Measurements from ENCODE around the gene JUP. TPM values are rescaled to one million over a fixed set of nuclear protein-coding genes. Genes with fewer than 3 reads are reported as not detected.
"Not testable (repeated sequence)": the region's sequence is repeated elsewhere in the genome, so short reads cannot be mapped to it uniquely, and the experiment has no call there.

Gene JUP
- total RNA-seq, result 10 to 100 TPM; 22.2 to 40.3 (median 31.2) TPM
- 100 to 1,000 TPM; 231 to 494 (median 236) TPM for polyA plus RNA-seq

- TF ChIP-seq POLR2AphosphoS5 (IDR thresholded peaks at IDR 0.05) (peak; percentile 66 to 93 (median 92)), EP300 (IDR thresholded peaks at IDR 0.05) (no peak), POLR2A (IDR thresholded peaks at IDR 0.05) (peak; percentile 73 to 89)
- TF ChIP-seq, protein P1, sequence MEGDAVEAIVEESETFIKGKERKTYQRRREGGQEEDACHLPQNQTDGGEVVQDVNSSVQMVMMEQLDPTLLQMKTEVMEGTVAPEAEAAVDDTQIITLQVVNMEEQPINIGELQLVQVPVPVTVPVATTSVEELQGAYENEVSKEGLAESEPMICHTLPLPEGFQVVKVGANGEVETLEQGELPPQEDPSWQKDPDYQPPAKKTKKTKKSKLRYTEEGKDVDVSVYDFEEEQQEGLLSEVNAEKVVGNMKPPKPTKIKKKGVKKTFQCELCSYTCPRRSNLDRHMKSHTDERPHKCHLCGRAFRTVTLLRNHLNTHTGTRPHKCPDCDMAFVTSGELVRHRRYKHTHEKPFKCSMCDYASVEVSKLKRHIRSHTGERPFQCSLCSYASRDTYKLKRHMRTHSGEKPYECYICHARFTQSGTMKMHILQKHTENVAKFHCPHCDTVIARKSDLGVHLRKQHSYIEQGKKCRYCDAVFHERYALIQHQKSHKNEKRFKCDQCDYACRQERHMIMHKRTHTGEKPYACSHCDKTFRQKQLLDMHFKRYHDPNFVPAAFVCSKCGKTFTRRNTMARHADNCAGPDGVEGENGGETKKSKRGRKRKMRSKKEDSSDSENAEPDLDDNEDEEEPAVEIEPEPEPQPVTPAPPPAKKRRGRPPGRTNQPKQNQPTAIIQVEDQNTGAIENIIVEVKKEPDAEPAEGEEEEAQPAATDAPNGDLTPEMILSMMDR (IDR thresholded peaks at IDR 0.05), result peak in 3 of 4 experiments; percentile 15 to 40 (median 18)
- Histone ChIP-seq H3K27ac (peak within 1 kb of the TSS; percentile 64 to 78 (median 74)), H3K27me3 (peaks cover 15 to 37% (median 18%) of the 10 kb centered on the region in 3 donors), H3K36me3 (no peaks in the 10 kb centered on the region), H3K4me3 (peak within 1 kb of the TSS; percentile 45 to 64 (median 58)), H3K9me3 (no peaks in the 10 kb centered on the region), H3K4me1 (peaks cover 0 to 38% (median 18%) of the 10 kb centered on the region in 4 donors)
- DNase-seq, result peak; percentile 99
- WGBS, 2 donors, result 1% methylated on average over 79 of the region's 79 CpGs
- intact Hi-C loops (cut with DNase I), result no loop called here
These were observed at the start of gene JUP for GRCh38 chr17:41786227-41787020. Gene JUP (minus strand): TSS chr17:41786711. CDS start chr17:41771854, 14,857 bp downstream.

DNA sequence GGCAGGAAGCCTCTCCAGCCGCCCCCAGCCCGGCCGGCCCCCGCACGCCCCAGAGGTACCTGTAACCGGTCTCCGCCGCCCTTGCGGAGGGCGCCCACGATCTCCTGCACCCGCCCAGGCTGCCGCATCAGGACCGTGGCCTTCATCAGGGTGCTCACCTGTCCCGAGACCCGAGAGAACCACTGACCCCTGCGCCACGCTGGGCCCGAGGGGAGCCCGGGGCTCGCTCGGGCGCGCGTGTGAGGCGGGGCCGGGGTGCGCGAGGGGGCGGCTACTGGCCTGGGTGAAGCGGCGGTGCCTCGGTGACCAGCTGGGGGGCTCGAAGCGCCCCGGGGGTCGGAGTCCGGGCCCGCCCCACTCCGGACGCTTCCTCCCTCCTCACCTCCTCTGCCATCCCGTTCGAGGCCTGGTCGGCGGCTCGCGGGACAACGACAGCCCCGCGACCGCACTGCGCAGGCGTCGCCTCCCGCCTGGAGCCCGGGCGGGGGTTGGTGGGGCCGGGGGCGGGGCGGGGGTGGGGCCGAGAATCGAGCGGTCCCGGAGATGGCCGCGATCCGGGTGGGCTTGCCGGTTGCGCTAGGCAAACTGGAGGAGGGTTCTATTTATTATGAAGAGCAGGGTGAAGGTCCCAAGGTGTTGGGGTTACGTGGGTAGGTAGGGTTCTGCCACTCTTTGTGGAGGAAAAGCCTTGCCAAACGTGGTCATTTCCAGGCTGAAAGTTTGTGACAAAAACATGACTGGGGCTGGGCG, 49.5 kb upstream of the JUP start, which contains the start of gene NT5C3B:
TSS of gene NT5C3B (minus strand) at position 433 of the 750 bp plus-strand sequence. CDS start at position 394, 39 bp downstream.
- 1% methylated on average over 72 of the region's 72 CpGs for WGBS, 2 donors
- peak; percentile 82 for DNase-seq
- H3K27ac ChIP-seq, result peak within 1 kb of the TSS; percentile 77 to 91 (median 86)
- no peaks in the 10 kb centered on the region for H3K27me3 ChIP-seq
- intact Hi-C loops (cut with DNase I), result loop anchor here (2.0 kb wide), 1 partner anchor 23 kb away; the partner anchor contains the start of gene FKBP10
- H3K4me1 ChIP-seq, result peaks cover 0 to 17% (median 15%) of the 10 kb centered on the region in 4 donors
- H3K4me3 ChIP-seq, result peak within 1 kb of the TSS; percentile 68 to 97 (median 84)
- no peaks in the 10 kb centered on the region for H3K9me3 ChIP-seq
- TF ChIP-seq POLR2A (IDR thresholded peaks at IDR 0.05), result no peak
- TF ChIP-seq POLR2AphosphoS5 (IDR thresholded peaks at IDR 0.05), result peak; percentile 49 to 76 (median 62)
- H3K36me3 ChIP-seq, result peaks cover 4 to 28% (median 14%) of the 10 kb centered on the region in 4 donors

- peak overlapping the region; percentile 68 to 97 (median 84) for H3K4me3 ChIP-seq
- TF ChIP-seq POLR2AphosphoS5 (IDR thresholded peaks at IDR 0.05) (no peak), EP300 (IDR thresholded peaks at IDR 0.05) (no peak), POLR2A (IDR thresholded peaks at IDR 0.05) (no peak)
- TF ChIP-seq, protein P1 (IDR thresholded peaks at IDR 0.05), result no peak
- DNase-seq, result no peak
- H3K27ac ChIP-seq, result peak overlapping the region; percentile 77 to 91 (median 86)
- 21 to 30% methylated on average over 13 of the region's 13 CpGs for WGBS, 2 donors
- H3K36me3 ChIP-seq, result peaks cover 11 to 35% (median 19%) of the 10 kb centered on the region in 4 donors
- no peaks in the 10 kb centered on the region for H3K9me3 ChIP-seq
- H3K4me1 ChIP-seq, result peaks cover 0 to 17% (median 15%) of the 10 kb centered on the region in 4 donors
- intact Hi-C loops (cut with DNase I), result loop anchor here (2.0 kb wide), 1 partner anchor 23 kb away; the partner anchor contains the start of gene FKBP10
- no peaks in the 10 kb centered on the region for H3K27me3 ChIP-seq
These were observed 48.8 kb upstream of the JUP start for GRCh38 chr17:41835214-41835799.

GRCh38 chr17:41829961-41830360, 43.5 kb upstream of the JUP start:
- not testable (repeated sequence) for DNase-seq

DNA sequence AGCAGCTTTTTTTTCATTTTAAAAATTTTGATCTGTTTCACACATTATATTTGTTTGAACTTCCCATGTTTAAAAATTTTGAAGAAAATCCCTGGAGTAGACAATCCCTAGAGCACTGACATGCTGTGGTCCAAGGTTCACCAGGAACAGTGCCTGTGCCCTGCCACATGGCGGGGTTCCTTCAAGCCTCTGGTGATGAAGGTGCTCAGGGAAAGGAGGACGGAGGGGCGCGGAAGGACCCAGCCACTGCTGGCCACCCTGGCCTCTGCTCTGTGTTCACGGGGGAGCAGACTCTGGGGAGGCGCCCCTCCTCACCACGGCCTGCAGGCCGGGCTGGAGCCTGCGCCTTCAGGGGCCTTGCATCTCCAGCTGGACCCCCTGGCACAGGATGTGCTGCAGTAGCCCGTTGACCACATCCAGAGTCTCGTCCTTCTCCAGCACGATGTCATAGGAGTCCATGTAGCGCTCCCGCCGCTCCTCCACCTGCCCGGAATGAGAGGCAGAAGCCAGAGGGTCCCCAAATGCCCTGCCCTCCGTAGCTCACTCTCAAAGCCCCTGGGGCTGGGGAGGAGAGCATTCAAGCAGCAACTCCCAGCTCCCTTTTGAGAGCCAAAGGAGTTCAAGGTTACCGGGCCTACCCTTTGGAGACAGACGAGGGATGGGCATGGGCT, 38.8 kb upstream of the JUP start:
- H3K4me1 ChIP-seq, result peaks cover 0 to 6% (median 2%) of the 10 kb centered on the region in 4 donors
- TF ChIP-seq POLR2A (IDR thresholded peaks at IDR 0.05) (no peak), EP300 (IDR thresholded peaks at IDR 0.05) (no peak), POLR2AphosphoS5 (IDR thresholded peaks at IDR 0.05) (no peak)
- TF ChIP-seq, protein P1 (IDR thresholded peaks at IDR 0.05), result no peak
- intact Hi-C loops (cut with DNase I), result no loop called here
- 91 to 93% methylated on average over 19 of the region's 19 CpGs for WGBS, 2 donors
- peaks cover 12 to 54% (median 14%) of the 10 kb centered on the region in 4 donors for H3K36me3 ChIP-seq
- no peaks in the 10 kb centered on the region for H3K9me3 ChIP-seq
- no peak overlapping the region for H3K4me3 ChIP-seq
- DNase-seq, result no peak
- no peaks in the 10 kb centered on the region for H3K27me3 ChIP-seq
- no peak overlapping the region for H3K27ac ChIP-seq

More at GRCh38 chr17:41829961-41830360, 43.5 kb upstream of the JUP start:
- H3K27ac ChIP-seq; intact Hi-C loops (cut with DNase I); H3K9me3 ChIP-seq; H3K4me3 ChIP-seq; H3K27me3 ChIP-seq: not testable (repeated sequence)
- H3K36me3 ChIP-seq, result peaks cover 24 to 85% (median 32%) of the 10 kb centered on the region in 4 donors
- WGBS, 2 donors, result 86% methylated on average over 10 of the region's 10 CpGs
- H3K4me1 ChIP-seq, result peaks cover 0 to 13% (median 6%) of the 10 kb centered on the region in 4 donors
